Hepatocyte (in vitro differentiated cells): ENCODE measurements around the gene PABPN1L.
"Not testable (repeated sequence)": the region's sequence is repeated elsewhere in the genome, so short reads cannot be mapped to it uniquely, and the experiment has no call there.

Experiments used
- CTCF ChIP-seq: fragments of 200-600 bp; sonication (generic); IDR thresholded peaks from 2 replicates; pipeline ENCODE4 v1.5.1; 2016; ENCODE audit warnings: antibody characterized with exemption, mild to moderate bottlenecking; ENCODE audit not compliant: poor library complexity
- EZH2 ChIP-seq: fragments of 200-600 bp; sonication (generic); IDR thresholded peaks from 2 replicates; pipeline ENCODE4 v1.6.1; 2016; ENCODE audit warnings: antibody characterized with exemption, mild to moderate bottlenecking, borderline replicate concordance

- TF ChIP-seq CTCF, EZH2: not testable (repeated sequence)
These were observed 42.8 kb downstream of the PABPN1L start for GRCh38 chr16:88823646-88824045.
